NOMO-1 treated with dmso at 0.1 percent for 144 hours (cell line): Measurements from ENCODE around the gene G0S2.

Experiments used
- DNase-seq: peaks from one replicate; lab custom pipeline; 2025; ENCODE audit not compliant: unreplicated experiment; lab: John Stamatoyannopoulos, UW

The G0S2 gene, protein sequence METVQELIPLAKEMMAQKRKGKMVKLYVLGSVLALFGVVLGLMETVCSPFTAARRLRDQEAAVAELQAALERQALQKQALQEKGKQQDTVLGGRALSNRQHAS

DNA sequence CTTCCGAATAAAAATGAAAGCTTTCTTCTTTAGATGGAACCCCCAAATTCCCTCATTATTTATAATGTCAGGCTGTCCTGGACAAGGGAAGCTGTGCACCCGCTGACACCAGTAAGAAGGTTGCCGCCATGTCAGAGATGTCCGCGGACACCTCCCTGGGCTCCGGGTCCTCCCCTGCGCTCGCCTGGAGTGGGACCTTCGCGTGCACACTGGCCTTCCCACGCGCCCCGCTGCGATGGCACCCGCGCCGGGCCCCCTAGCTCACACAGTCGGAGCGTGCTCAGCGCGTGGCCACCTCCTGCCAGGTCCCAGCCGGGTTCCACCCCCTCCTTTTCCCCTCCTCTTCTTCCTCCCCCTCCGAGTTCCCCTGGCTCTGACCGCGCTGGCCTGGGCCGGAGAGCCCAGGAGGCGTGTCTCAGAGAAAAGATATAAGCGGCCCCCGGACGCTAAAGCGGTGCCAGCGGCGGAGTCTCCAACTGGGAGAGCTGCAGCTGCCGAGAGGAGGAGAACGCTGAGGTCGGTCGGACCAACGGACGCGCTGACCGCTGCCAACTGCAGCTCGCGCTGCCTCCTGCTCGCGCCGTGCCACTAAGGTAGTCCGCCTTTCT, at the start of gene G0S2:
Gene G0S2 (plus strand): TSS at position 456 of the 608 bp plus-strand sequence. CDS start 273 bp downstream, outside the sequence.
- DNase-seq: peak; percentile 77

DNA sequence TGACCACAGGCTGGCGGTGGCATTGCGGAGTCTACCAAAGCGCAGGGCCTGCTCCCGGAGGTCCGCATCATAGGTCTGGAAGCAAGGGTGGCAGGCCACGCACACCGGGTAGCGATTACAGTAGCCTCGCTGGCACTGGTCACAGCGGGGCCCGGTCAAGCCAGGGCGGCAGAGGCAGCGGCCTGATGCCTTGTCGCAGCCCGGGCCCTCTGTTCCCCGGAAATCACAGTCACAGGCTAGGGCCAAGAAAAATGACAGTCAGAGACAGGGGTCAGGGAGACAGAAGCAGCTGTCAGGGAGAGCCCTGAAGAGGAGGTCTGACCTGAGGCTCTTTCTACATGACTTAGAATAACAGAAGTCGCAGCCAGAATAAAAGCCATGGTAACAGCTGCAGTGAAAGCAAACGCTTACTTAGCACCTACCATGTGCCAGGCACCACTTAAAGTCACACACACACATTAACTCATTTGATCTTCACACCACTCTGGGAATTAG, 49.4 kb upstream of the G0S2 start:
- no peak for DNase-seq

DNA sequence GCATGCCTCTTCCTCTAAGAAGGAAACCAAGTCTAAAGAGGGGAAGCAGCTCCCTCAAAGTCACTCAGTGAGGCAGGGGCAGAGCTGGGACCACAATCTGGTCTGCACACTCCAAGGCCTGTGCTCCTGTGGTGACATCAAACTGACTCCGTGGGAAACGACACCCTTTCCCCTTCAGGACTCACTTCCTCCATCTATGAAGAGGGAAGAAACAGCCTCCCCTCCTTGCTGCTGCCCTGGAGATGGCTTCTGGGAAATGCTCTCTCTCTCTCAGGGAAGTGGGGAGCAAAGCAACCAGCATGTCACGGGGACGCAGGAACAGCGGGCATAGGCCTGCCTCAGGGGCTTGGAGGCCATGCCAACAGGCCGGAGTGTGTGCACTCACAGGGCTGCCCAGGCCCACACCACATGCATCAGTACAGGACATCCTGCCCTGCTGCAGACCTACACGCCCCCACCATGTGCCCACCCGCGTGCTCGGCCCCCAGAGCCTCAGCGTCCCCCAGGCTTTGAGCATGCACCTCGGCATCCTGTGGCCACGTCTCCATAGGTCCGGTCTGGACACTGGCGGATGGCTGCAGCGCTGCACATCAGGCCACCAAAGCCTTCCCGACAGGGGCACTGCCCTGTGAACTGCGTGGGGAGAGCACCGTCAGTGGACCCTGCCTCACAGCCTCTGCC, 48.7 kb upstream of the G0S2 start:
- no peak for DNase-seq

GRCh38 chr1:209627027-209627731, 48.0 kb upstream of the G0S2 start:
- DNase-seq: peak; percentile 50

DNA sequence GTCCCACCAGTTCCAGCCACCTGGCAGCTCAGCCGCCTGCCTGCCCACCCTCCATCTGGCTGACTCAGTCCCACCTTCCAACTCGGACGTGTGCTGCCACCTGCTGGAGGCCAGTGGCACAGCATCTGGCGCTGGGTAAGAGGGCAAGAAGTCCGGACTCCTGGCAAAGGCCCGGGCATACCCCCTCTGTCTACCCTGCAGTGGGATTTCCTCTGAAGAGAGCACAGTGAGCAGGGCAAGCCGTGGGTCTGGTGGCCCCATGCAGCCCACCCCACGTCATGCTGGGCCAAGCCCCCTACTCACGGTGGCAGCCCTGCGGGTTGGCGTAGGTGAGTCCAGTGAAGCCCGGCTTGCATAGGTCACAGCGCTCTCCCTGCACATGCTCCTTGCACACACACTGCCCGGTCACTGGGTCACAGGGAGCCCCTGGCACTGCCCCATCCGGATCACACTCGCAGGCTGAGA, 47.4 kb upstream of the G0S2 start:
- peak; percentile 27 for DNase-seq

DNA sequence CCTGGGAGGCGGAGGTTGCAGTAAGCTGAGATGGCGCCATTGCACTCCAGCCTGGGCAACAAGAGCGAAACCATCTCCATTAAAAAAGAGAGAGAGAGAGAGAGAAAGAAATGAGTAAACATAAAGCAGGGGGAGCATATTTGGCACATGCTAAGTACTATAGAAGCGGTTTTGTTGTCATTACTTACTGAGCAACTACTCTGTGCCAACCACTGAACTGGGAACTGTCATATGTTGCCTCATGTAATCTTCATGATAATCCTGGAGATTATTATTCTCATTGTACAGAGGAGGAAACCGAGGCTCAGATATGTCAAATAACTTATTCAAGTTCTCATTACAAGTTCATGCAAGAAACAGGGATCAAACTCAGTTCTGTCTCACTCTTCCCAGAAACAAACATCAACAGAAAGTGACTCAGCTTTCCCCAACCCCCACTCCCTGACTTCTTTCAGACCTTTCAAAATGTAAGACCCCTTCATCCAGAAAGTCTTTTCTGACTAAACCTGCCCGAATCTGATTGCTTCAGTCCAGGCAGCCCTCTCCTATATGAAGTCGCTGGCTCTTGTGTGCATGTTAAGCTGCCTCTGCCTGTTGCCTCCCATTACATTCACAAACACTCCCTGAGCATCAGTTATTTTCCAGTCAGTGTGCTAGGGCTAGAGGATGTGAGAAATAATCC, 46.5 kb upstream of the G0S2 start:
- DNase-seq: no peak

DNA sequence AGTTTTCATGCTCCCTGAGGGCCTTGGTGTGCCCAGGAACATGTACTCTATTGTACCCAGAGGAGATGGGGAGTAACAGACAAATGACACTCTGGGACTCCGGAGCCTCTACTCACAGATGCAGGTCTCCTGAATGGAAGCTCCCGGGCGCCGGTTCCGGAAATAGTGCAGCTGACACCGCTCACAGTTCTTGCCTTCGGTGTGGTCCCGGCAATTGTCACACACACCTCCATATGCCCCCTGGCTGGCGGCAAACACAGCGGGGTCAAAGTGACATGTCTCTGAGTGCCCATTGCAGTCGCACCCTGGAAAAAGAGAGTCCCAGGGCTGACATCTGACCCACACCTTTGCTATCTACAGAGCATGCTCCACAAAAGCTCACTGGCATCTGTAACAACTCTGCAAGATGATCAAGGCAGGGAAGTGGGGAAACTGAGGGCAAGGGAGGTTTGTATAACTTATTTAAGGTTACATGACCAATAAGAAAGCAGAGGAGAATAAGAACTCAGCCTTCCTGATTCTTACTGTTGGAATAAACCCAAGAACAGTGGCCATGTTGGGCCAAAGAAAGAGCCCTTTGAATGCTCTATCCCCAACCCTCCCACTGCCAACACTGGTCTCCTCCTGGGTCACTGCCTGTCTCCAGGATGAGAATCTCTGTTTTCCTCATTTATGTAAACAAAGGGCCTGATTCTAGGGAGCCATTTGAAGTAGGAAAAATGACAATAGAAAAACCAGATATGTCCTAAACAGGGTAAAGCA, 45.4 kb upstream of the G0S2 start:
- no peak for DNase-seq

- DNase-seq: no peak
Observed at GRCh38 chr1:209630383-209631225, 44.6 kb upstream of the G0S2 start.

GRCh38 chr1:209633335-209633997, 41.7 kb upstream of the G0S2 start:
- peak; percentile 12 for DNase-seq

DNA sequence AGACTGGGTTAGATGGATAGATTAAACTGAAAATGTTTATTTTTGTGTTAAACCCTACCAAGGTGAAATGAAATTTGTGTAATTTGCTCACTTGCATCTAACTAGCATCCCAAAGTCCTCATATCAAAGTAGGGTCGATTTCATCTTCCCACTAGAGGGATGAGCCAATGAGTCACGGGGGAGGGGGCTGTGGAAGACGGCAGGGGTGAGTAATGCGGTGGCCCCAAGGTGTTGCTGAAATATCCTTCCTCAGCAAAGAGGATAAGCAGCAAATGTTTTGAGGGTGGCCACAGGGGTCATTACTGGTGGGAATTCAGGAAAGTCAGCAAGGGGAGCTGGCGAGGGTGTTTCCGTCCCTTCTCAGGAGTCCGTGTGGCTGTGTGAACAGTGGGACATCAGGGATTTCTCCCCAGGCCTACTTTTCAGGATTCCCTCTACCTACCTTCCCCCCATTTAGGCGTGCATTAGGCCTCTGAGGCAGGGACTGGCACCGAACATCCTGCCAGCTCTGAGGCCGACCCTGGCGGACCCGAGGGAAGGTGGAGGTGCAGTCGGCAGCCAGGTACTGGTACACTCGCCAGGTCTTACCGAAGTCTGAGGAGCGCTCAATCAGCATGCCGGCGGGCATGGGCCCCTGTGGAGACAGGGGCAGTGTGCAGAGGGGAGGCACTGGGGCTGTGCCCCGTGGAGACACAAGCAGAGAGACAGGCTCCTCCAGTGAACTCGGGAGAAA, 41.0 kb upstream of the G0S2 start:
- DNase-seq: no peak

DNA sequence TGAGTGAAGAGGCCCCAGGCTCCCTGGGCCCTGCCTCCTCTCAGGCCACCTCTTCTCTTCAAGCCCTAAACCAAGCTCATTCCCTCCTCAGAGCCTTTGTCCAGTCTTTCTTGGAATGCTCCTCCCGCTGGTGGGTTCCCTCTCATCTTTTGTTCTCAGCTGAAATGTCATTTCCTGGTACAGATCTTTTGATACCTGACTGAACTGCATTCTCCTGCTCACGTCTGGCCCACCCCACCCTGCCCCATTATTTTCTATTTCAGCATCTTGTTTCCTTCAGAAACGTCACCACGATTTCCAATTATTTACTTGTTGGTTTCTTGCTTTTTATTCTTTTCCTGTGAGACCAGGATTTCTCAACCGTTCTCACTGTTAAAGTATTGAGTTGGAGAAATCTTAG, 39.4 kb upstream of the G0S2 start:
- no peak for DNase-seq

- no peak for DNase-seq
Observed at GRCh38 chr1:209641832-209642172, 33.4 kb upstream of the G0S2 start.

DNA sequence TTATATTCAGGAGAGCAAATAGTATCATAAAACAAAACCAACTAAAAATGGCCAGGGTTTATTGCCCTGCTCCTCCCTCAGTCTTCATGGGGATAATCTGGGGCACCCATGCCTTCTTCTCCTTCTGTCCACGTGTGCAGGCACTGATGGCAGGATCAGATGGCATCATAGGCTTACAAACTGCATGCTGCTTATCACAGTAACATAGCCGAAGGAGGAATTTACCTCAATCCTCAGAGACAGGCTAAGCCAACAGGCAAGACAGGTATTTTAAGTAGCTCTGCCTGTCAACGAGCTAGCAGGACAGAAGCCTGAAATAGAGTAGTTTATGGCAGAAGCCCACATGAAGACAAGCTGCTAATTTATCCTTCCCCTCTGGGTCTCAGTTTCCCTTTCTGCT, 32.4 kb upstream of the G0S2 start:
- DNase-seq: no peak

DNA sequence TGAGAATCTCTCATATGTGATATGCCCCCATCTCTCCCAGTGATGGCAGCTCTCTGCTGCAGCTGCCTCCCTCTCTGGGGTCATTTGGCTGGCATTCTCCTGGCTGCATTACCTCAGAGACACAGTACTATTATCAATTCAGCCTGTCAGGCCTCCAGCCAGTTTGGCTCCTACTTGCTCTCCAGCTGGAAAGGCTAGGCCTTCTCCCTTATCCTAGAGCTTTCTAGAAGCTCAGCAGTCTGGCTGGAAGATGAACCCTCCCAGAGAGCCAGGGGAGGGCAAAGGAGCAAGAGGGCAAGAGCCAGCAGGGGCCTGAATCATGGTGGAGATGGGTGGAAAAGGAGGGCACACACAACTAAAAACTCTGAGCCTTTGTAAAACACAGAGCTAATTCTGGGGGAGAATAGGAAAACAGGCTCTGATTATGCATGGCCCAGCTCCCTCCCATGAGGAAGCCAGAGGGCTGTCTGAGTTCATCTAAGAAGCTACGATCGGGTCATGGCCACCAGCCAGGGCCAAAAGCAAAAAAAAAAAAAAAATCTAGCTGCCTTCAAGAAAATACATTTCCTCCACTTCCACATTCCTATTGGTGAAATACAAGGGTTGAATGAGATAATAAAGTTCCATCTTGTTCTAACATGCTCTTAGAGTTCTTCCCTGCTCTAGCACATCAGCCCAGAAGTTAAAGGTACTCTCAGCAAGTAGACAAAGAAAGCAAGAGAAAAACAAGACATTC, 31.8 kb upstream of the G0S2 start:
- DNase-seq: no peak

- DNase-seq: no peak
Observed at GRCh38 chr1:209645574-209646452, 29.4 kb upstream of the G0S2 start.

- no peak for DNase-seq
Observed at GRCh38 chr1:209646558-209646957, 28.7 kb upstream of the G0S2 start.

- no peak for DNase-seq
Observed at GRCh38 chr1:209647156-209647555, 28.1 kb upstream of the G0S2 start.
